GM10847 (cell line): ENCODE data around the gene MSI2.

Source experiments
- POLR2A ChIP-seq: IDR thresholded peaks from 2 replicates; pipeline ENCODE4 v1.6.1; 2011; ENCODE audit not compliant: insufficient read length; ENCODE audit errors: extremely low read depth

The MSI2 gene

GRCh38 chr17:57518587-57519581 is 262.6 kb downstream of the MSI2 start:
- no peak for TF ChIP-seq POLR2A

GRCh38 chr17:57519800-57520199 is 263.5 kb downstream of the MSI2 start:
- no peak for TF ChIP-seq POLR2A

- no peak for TF ChIP-seq POLR2A
These were observed 265.3 kb downstream of the MSI2 start for GRCh38 chr17:57521606-57522005.

GRCh38 chr17:57522042-57523005 is 266.0 kb downstream of the MSI2 start:
- TF ChIP-seq POLR2A: no peak

GRCh38 chr17:57523926-57524632 is 267.8 kb downstream of the MSI2 start:
- no peak for TF ChIP-seq POLR2A

- no peak for TF ChIP-seq POLR2A
These were observed 268.7 kb downstream of the MSI2 start for GRCh38 chr17:57524839-57525568.

- no peak for TF ChIP-seq POLR2A
These were observed 271.1 kb downstream of the MSI2 start for GRCh38 chr17:57527221-57528057.

- no peak for TF ChIP-seq POLR2A
These were observed 271.7 kb downstream of the MSI2 start for GRCh38 chr17:57528058-57528451.

GRCh38 chr17:57530026-57530425 is 273.7 kb downstream of the MSI2 start:
- TF ChIP-seq POLR2A: no peak

- no peak for TF ChIP-seq POLR2A
These were observed 274.2 kb downstream of the MSI2 start for GRCh38 chr17:57530508-57530907.

GRCh38 chr17:57531078-57531477 is 274.8 kb downstream of the MSI2 start:
- no peak for TF ChIP-seq POLR2A

- no peak for TF ChIP-seq POLR2A
These were observed 275.6 kb downstream of the MSI2 start for GRCh38 chr17:57531648-57532504.

GRCh38 chr17:57532556-57532955 is 276.2 kb downstream of the MSI2 start:
- TF ChIP-seq POLR2A: no peak
